Epithelial cell of proximal tubule (primary cell): Measurements from ENCODE around the gene CEP72. TPM values are rescaled to one million over a fixed set of nuclear protein-coding genes. Genes with fewer than 3 reads are reported as not detected.

Experiments
- DNase-seq: peaks from one replicate; pipeline ENCODE4 v3.0.0-alpha.2; 2011; ENCODE audit warnings: low read depth
- H3K4me3 ChIP-seq: 2 replicates; pipeline ENCODE4 v1.5.1; 2011; ENCODE audit warnings: low read depth, mild to moderate bottlenecking, low read length
- total RNA-seq: library from RNA; depleted of rRNA; stranded (reverse); fragments of >200 nt; gene quantifications from 2 replicates; pipeline ENCODE4 v1.2.3, GENCODE V29; 2015
- TF ChIP-seq, protein P1 (sequence below): conservative IDR thresholded peaks from 2 replicates; pipeline ENCODE4 v1.5.1; 2012; ENCODE audit warnings: low read depth, mild to moderate bottlenecking, low read length

The CEP72 gene
- total RNA-seq, 1 donor from 2014 or later = 7.6 TPM

DNA sequence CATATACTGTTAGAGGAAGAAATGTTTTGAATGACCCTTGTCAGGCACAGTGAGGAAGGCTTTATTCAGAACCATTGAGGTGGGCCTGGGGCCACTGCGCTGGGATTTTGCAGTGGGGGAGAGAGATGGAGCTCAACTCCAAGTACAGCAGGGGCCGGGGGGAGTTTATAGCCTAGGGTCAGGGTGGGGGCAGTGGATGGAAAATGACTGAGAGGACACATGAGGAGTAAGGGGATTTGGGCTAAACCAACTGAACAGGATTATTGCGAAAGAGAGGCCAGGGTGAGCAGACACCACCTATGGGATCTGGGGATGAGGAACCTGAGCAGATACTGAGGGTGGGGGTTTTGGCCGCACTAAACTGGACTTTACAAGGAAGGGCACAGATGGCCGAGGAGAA, 6.3 kb downstream of the CEP72 start:
- no peak overlapping the region for H3K4me3 ChIP-seq
- no peak for DNase-seq
- TF ChIP-seq, protein P1, sequence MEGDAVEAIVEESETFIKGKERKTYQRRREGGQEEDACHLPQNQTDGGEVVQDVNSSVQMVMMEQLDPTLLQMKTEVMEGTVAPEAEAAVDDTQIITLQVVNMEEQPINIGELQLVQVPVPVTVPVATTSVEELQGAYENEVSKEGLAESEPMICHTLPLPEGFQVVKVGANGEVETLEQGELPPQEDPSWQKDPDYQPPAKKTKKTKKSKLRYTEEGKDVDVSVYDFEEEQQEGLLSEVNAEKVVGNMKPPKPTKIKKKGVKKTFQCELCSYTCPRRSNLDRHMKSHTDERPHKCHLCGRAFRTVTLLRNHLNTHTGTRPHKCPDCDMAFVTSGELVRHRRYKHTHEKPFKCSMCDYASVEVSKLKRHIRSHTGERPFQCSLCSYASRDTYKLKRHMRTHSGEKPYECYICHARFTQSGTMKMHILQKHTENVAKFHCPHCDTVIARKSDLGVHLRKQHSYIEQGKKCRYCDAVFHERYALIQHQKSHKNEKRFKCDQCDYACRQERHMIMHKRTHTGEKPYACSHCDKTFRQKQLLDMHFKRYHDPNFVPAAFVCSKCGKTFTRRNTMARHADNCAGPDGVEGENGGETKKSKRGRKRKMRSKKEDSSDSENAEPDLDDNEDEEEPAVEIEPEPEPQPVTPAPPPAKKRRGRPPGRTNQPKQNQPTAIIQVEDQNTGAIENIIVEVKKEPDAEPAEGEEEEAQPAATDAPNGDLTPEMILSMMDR = no peak

DNA sequence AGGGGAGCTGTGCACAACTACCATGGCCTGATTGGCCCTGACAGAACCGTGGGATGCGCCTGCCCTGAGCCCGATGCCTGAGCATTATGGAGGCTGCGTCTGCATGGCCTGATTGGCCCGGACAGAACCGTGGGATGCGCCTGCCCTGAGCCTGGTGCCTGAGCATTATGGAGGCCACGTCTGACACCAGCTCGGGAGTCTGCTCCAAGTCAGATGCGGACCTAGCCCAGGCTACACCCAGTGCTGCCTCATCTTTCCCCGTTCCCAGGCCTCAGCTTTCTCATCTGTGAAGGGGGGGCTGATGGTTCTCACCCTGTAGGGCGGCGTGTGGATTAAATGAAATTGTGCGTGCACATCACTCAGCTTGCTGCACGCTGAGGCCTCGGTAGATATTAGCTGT, 7.3 kb downstream of the CEP72 start:
- TF ChIP-seq, protein P1 = no peak
- DNase-seq = no peak
- no peak overlapping the region for H3K4me3 ChIP-seq

DNA sequence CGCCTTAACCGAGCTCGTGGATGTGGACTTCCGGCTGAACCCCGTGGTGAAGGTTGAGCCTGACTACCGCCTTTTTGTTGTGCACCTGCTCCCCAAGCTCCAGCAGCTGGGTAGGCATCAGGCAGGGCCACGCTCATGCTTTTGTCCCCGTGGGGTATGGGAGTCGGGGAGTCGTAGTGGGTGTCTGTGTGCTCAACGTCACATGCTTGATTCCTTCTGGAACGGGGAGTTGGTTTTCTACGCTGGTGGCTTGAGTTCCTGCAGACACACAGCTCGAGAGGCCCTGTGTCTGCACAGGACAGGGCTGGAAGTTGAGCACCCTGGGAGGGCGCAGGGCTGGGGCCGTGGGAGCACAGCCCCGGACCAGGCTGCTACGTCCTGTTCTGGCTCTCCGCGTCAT, 8.0 kb downstream of the CEP72 start:
- no peak overlapping the region for H3K4me3 ChIP-seq
- TF ChIP-seq, protein P1 = no peak
- no peak for DNase-seq

DNA sequence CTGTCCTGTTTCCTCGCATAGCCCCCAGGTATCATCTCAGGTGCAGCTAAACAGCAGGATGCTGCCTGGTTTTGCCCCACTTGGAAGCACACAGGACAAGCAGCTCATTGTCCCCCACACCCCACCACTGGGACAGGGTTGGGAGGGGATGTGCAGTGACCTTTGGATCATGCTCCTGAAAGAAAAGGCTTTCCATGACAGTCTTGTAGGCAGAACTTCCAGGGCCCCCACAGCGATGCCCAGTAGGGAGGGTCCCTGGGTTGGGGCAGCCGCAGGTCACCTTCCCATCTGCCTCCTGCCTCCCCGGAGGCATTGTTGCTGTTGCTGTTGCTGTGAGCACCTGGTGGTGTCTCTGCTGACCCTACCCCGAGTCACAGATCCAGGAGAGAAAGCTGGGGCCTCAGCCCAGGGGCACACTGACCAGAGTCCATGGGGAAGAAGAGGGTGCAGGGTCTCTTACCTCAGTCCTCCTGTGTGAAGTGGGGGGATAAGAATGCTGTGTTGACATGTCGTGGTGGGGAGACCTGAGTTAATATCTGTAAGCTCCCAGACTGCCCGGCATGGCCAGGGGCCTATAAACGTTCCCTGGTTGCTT, 8.5 kb downstream of the CEP72 start:
- TF ChIP-seq, protein P1 = no peak
- DNase-seq = no peak
- no peak overlapping the region for H3K4me3 ChIP-seq

DNA sequence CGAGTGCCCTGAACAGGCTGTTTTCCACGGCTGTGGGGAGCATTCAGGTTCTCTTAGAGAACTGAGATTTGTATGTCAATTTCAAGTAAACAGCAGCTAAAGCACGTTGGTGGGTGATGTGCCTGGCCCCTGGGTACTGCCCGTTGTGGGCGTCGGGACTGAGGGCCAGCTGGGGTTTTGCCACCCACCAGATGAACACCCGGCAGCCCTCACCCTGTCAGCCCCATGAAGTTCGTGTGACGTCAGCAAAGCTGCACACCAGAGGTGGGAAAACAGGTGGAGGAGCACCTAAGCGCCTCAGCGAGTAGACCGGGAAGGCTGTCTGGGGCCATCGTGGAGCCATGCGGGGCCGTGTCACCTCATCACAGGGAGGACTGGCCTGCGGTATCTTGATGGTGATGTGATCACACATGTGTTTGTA, 9.2 kb downstream of the CEP72 start:
- no peak for DNase-seq
- no peak overlapping the region for H3K4me3 ChIP-seq
- TF ChIP-seq, protein P1 = no peak

DNA sequence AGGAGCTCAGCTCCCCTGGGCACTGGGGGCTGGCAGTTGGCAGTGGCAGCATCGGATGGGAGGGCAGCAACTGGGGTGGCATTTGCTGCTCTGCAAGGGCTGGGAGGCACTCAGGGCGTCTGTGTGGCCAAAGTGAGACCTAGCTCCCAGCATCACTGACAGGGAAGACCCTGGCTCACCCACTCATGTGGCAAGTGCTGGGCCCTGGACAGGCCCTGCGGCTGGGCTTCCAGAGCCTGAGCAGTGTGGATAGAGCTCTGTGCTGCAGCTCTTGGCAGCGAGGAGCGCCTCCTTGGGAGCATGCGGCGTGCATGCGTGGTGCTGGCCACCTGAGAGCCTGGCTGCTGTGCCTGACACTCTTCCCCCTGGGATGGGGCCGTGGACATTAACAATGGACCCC, 10.2 kb downstream of the CEP72 start:
- TF ChIP-seq, protein P1 = no peak
- no peak overlapping the region for H3K4me3 ChIP-seq
- no peak for DNase-seq

DNA sequence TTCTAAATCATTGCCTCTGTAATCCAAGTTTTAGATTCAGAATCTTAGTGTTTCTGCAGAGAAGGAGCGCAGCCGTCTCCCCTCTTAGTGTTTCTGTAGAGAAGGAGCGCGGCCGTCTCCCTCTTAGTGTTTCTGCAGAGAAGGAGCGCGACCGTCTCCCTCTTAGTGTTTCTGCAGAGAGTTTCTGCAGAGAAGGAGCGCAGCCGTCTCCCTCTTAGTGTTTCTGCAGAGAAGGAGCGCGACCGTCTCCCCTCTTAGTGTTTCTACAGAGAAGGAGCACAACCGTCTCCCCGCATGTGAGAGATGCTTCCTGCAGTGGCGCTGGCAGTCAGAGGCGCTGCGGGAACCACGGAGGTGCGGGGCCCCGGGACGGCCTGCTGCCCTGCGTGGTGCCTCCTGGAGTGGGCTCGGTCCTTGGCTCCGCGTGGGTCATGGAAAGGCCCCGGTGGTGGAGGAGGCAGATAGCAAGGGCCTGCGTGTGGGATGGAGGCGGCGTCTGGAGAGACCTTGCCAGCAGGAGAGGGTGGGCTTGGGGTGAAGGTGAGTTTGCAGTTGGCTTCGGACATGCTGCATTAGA, 10.9 kb downstream of the CEP72 start:
- H3K4me3 ChIP-seq = no peak overlapping the region
- DNase-seq = no peak
- TF ChIP-seq, protein P1 = no peak
